ENCODE data around the gene TNPO2.

Gene TNPO2

GRCh38 chr19:12759686-12760085 is 36.0 kb upstream of the TNPO2 start:
- TF ChIP-seq TAF1 (IDR thresholded peaks at IDR 0.05; ENCODE audit: borderline replicate concordance, insufficient read depth, low read length): no peak
- TF ChIP-seq REST (IDR thresholded peaks at IDR 0.05; ENCODE audit: insufficient read depth in 1 of 2, low read depth in 2 of 2, low read length in 2 of 2): no peak
- no peak for TF ChIP-seq POLR2AphosphoS5 (IDR thresholded peaks at IDR 0.05; ENCODE audit: low read depth, low read length)
- no peak for TF ChIP-seq SIN3A (IDR thresholded peaks at IDR 0.05; ENCODE audit: borderline replicate concordance, insufficient read depth, low read length)
- no peak for TF ChIP-seq FOXP2 (optimal IDR thresholded peaks at IDR 0.05; ENCODE audit: borderline replicate concordance, extremely low read depth, extremely low read length, insufficient read depth)

GRCh38 chr19:12757544-12758274 is 34.0 kb upstream of the TNPO2 start:
- TF ChIP-seq REST (IDR thresholded peaks at IDR 0.05; ENCODE audit: insufficient read depth in 1 of 2, low read depth in 2 of 2, low read length in 2 of 2) (no peak), POLR2AphosphoS5 (IDR thresholded peaks at IDR 0.05; ENCODE audit: low read depth, low read length) (no peak), SIN3A (IDR thresholded peaks at IDR 0.05; ENCODE audit: borderline replicate concordance, insufficient read depth, low read length) (no peak), TAF1 (IDR thresholded peaks at IDR 0.05; ENCODE audit: borderline replicate concordance, insufficient read depth, low read length) (no peak), FOXP2 (optimal IDR thresholded peaks at IDR 0.05; ENCODE audit: borderline replicate concordance, extremely low read depth, extremely low read length, insufficient read depth) (no peak)

GRCh38 chr19:12756150-12756883 is 32.6 kb upstream of the TNPO2 start:
- no peak for TF ChIP-seq TAF1 (IDR thresholded peaks at IDR 0.05; ENCODE audit: borderline replicate concordance, insufficient read depth, low read length)
- no peak for TF ChIP-seq REST (IDR thresholded peaks at IDR 0.05; ENCODE audit: insufficient read depth in 1 of 2, low read depth in 2 of 2, low read length in 2 of 2)
- no peak for TF ChIP-seq POLR2AphosphoS5 (IDR thresholded peaks at IDR 0.05; ENCODE audit: low read depth, low read length)
- TF ChIP-seq FOXP2 (optimal IDR thresholded peaks at IDR 0.05; ENCODE audit: borderline replicate concordance, extremely low read depth, extremely low read length, insufficient read depth): no peak
- TF ChIP-seq SIN3A (IDR thresholded peaks at IDR 0.05; ENCODE audit: borderline replicate concordance, insufficient read depth, low read length): no peak

- TF ChIP-seq FOXP2 (optimal IDR thresholded peaks at IDR 0.05; ENCODE audit: borderline replicate concordance, extremely low read depth, extremely low read length, insufficient read depth) (no peak), TAF1 (IDR thresholded peaks at IDR 0.05; ENCODE audit: borderline replicate concordance, insufficient read depth, low read length) (no peak)
These were observed 30.9 kb upstream of the TNPO2 start for GRCh38 chr19:12754465-12755196.

DNA sequence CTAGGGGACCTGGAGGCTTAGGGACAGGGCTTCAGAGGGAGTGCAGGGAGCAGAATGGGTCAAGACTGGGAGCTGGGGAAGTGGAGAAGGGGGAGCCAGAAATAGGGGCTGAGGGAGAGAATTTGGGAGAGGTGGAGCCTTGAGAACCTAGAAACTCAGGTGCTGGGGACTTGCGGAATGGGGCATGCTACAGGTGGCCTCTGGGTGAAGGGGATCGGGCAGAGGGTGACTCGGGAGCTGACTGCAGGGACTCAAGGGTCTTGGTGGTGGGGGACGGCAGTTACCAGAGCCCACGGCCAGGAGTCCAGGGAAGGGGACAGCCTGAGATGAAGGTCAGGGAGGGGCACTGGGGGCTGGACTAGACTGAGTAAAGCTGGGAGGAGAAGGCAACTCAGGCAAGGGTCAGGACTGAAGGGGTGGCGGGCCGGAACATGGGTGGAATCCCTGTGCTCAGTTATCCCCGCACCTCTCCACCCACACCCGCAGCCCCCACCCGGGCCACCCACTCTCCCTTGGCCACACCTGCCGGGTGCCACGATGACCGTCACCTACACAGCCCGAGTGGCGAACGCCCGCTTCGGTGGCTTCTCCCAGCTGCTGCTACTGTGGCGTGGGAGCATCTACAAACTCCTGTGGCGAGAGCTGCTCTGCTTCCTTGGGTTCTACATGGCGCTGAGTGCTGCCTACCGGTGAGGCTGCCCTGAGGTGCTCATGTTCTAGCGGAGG is 28.5 kb upstream of the TNPO2 start:
- TF ChIP-seq SIN3A (IDR thresholded peaks at IDR 0.05; ENCODE audit: borderline replicate concordance, insufficient read depth, low read length): no peak
- no peak for TF ChIP-seq REST (IDR thresholded peaks at IDR 0.05; ENCODE audit: insufficient read depth in 1 of 2, low read depth in 2 of 2, low read length in 2 of 2)
- TF ChIP-seq POLR2AphosphoS5 (IDR thresholded peaks at IDR 0.05; ENCODE audit: low read depth, low read length): no peak
- TF ChIP-seq FOXP2 (optimal IDR thresholded peaks at IDR 0.05; ENCODE audit: borderline replicate concordance, extremely low read depth, extremely low read length, insufficient read depth): no peak
- TF ChIP-seq TAF1 (IDR thresholded peaks at IDR 0.05; ENCODE audit: borderline replicate concordance, insufficient read depth, low read length): no peak
